ENCODE measurements around the gene SYNGR1. TPM values are rescaled to one million over a fixed set of nuclear protein-coding genes. Genes with fewer than 3 reads are reported as not detected.

Gene SYNGR1
- total and polyA plus RNA-seq, 2 experiments from 2014 or later: 61.8 to 81.9 TPM

GRCh38 chr22:39369186-39369585, 19.4 kb downstream of the SYNGR1 start:
- no peak for TF ChIP-seq CTCF (IDR thresholded peaks at IDR 0.05; ENCODE audit: low read depth, low read length)
- Histone ChIP-seq H3K9me3 (ENCODE audit: low read depth) (no peaks in the 10 kb centered on the region), H3K4me1 (ENCODE audit: low read depth) (peaks cover 3% of the 10 kb centered on the region), H3K27me3 (no peaks in the 10 kb centered on the region), H3K4me3 (no peak overlapping the region), H3K36me3 (no peaks in the 10 kb centered on the region), H3K27ac (no peak overlapping the region)
- DNase-seq (ENCODE audit: low read depth in 1 of 2, low spot score in 1 of 2): no peak

GRCh38 chr22:39369586-39369985, 19.8 kb downstream of the SYNGR1 start:
- Histone ChIP-seq H3K4me1 (ENCODE audit: low read depth) (peaks cover 3% of the 10 kb centered on the region), H3K27ac (no peak overlapping the region), H3K9me3 (ENCODE audit: low read depth) (no peaks in the 10 kb centered on the region), H3K36me3 (no peaks in the 10 kb centered on the region), H3K4me3 (no peak overlapping the region), H3K27me3 (no peaks in the 10 kb centered on the region)
- DNase-seq (ENCODE audit: low read depth in 1 of 2, low spot score in 1 of 2): no peak
- TF ChIP-seq CTCF (IDR thresholded peaks at IDR 0.05; ENCODE audit: low read depth, low read length): no peak

- H3K36me3 ChIP-seq: no peaks in the 10 kb centered on the region
- H3K27ac ChIP-seq: no peak overlapping the region
- no peaks in the 10 kb centered on the region for H3K4me1 ChIP-seq (ENCODE audit: low read depth)
- H3K4me3 ChIP-seq: no peak overlapping the region
- no peak for DNase-seq (ENCODE audit: low read depth in 1 of 2, low spot score in 1 of 2)
- TF ChIP-seq CTCF (IDR thresholded peaks at IDR 0.05; ENCODE audit: low read depth, low read length): no peak
- no peaks in the 10 kb centered on the region for H3K27me3 ChIP-seq
- no peaks in the 10 kb centered on the region for H3K9me3 ChIP-seq (ENCODE audit: low read depth)
Measured at GRCh38 chr22:39371732-39372131, 21.9 kb downstream of the SYNGR1 start.

GRCh38 chr22:39374191-39374590, 24.4 kb downstream of the SYNGR1 start:
- H3K4me3 ChIP-seq: no peak overlapping the region
- DNase-seq (ENCODE audit: low read depth in 1 of 2, low spot score in 1 of 2): no peak
- TF ChIP-seq CTCF (IDR thresholded peaks at IDR 0.05; ENCODE audit: low read depth, low read length): no peak
- H3K27me3 ChIP-seq: no peaks in the 10 kb centered on the region
- H3K36me3 ChIP-seq: peaks cover 6% of the 10 kb centered on the region
- H3K9me3 ChIP-seq (ENCODE audit: low read depth): no peaks in the 10 kb centered on the region
- no peak overlapping the region for H3K27ac ChIP-seq
- no peaks in the 10 kb centered on the region for H3K4me1 ChIP-seq (ENCODE audit: low read depth)

- H3K27me3 ChIP-seq: no peaks in the 10 kb centered on the region
- DNase-seq (ENCODE audit: low read depth in 1 of 2, low spot score in 1 of 2): no peak
- no peaks in the 10 kb centered on the region for H3K9me3 ChIP-seq (ENCODE audit: low read depth)
- peaks cover 6% of the 10 kb centered on the region for H3K36me3 ChIP-seq
- no peak overlapping the region for H3K27ac ChIP-seq
- no peaks in the 10 kb centered on the region for H3K4me1 ChIP-seq (ENCODE audit: low read depth)
- TF ChIP-seq CTCF (IDR thresholded peaks at IDR 0.05; ENCODE audit: low read depth, low read length): no peak
- no peak overlapping the region for H3K4me3 ChIP-seq
Measured at GRCh38 chr22:39374801-39375200, 25.0 kb downstream of the SYNGR1 start.

- Histone ChIP-seq H3K27ac (no peak overlapping the region), H3K9me3 (ENCODE audit: low read depth) (no peaks in the 10 kb centered on the region), H3K4me3 (no peak overlapping the region), H3K4me1 (ENCODE audit: low read depth) (no peaks in the 10 kb centered on the region), H3K27me3 (no peaks in the 10 kb centered on the region), H3K36me3 (peaks cover 6% of the 10 kb centered on the region)
- no peak for TF ChIP-seq CTCF (IDR thresholded peaks at IDR 0.05; ENCODE audit: low read depth, low read length)
- no peak for DNase-seq (ENCODE audit: low read depth in 1 of 2, low spot score in 1 of 2)
Measured at GRCh38 chr22:39375646-39376045, 25.9 kb downstream of the SYNGR1 start.

Measured in cardiac muscle cell (in vitro differentiated cells and primary cell).